Smooth muscle cell (in vitro differentiated cells): ENCODE measurements around the gene INO80C. TPM values are rescaled to one million over a fixed set of nuclear protein-coding genes. Genes with fewer than 3 reads are reported as not detected.

Source experiments
- DNase-seq: peaks from one replicate; lab custom pipeline; 2025; ENCODE audit not compliant: unreplicated experiment; lab: John Stamatoyannopoulos, UW
- H2AFZ ChIP-seq: fragments of 200-600 bp; sonication (generic); 2 replicates; pipeline ENCODE4 v1.6.0; 2016; ENCODE audit warnings: antibody characterized with exemption, low read depth, mild to moderate bottlenecking
- H3F3A ChIP-seq: fragments of 200-600 bp; sonication (generic); 2 replicates; pipeline ENCODE4 v1.6.0; 2017; ENCODE audit warnings: antibody characterized with exemption, low read depth
- H3K27ac ChIP-seq: fragments of 200-600 bp; sonication (generic); 2 replicates; pipeline ENCODE4 v1.5.1; 2016; ENCODE audit warnings: low read depth, mild to moderate bottlenecking
- H3K27me3 ChIP-seq: fragments of 200-600 bp; sonication (generic); 2 replicates; pipeline ENCODE4 v1.6.1; 2016; ENCODE audit warnings: low read depth, mild to moderate bottlenecking
- H3K36me3 ChIP-seq: fragments of 200-600 bp; sonication (generic); 2 replicates; pipeline ENCODE4 v1.5.1; 2016; ENCODE audit warnings: low read depth
- H3K4me1 ChIP-seq: fragments of 200-600 bp; sonication (generic); 2 replicates; pipeline ENCODE4 v1.5.1; 2016; ENCODE audit warnings: low read depth
- H3K4me2 ChIP-seq: fragments of 200-600 bp; sonication (generic); 2 replicates; pipeline ENCODE4 v1.6.0; 2016; ENCODE audit warnings: mild to moderate bottlenecking
- H3K4me3 ChIP-seq: fragments of 200-600 bp; sonication (generic); 2 replicates; pipeline ENCODE4 v1.5.1; 2016; ENCODE audit warnings: mild to moderate bottlenecking
- H3K79me2 ChIP-seq: fragments of 200-600 bp; sonication (generic); 2 replicates; pipeline ENCODE4 v1.6.0; 2016; ENCODE audit warnings: low read depth, mild to moderate bottlenecking
- H3K9ac ChIP-seq: fragments of 200-600 bp; sonication (generic); 2 replicates; pipeline ENCODE4 v1.6.0; 2016; ENCODE audit warnings: low read depth
- H3K9me3 ChIP-seq: fragments of 200-600 bp; sonication (generic); replicated peaks from 2 replicates; pipeline ENCODE4 v1.5.1; 2016; ENCODE audit warnings: low read depth
- H4K20me1 ChIP-seq: fragments of 200-600 bp; sonication (generic); 2 replicates; pipeline ENCODE4 v1.6.0; 2016; ENCODE audit warnings: low read depth
- CTCF ChIP-seq: fragments of 200-600 bp; sonication (generic); IDR thresholded peaks from 2 replicates; pipeline ENCODE4 v1.5.1; 2017; ENCODE audit warnings: borderline replicate concordance, mild to moderate bottlenecking, antibody characterized with exemption; ENCODE audit not compliant: insufficient read depth, poor library complexity, severe bottlenecking
- WGBS: methylation state at CpG from one replicate; pipeline ENCODE4 v1.1.7; 2016; ENCODE audit warnings: low lambda C conversion rate; 5-methylcytosine and 5-hydroxymethylcytosine counted together
- polyA plus RNA-seq: library from polyadenylated mRNA; unstranded; fragments of >200 nt; fragmentation: Nextera tagmentation; extraction: Ambion mirVana; gene quantifications from 2 replicates; pipeline ENCODE4 v1.2.1, GENCODE V29; 2016
- total RNA-seq: library from RNA; depleted of rRNA; stranded (reverse); fragments of >200 nt; gene quantifications from 2 replicates; pipeline ENCODE4 v1.2.3, GENCODE V29; 2014

Gene INO80C
- total and polyA plus RNA-seq, 2 experiments from 2014 or later = 6.8 to 13.9 TPM

DNA sequence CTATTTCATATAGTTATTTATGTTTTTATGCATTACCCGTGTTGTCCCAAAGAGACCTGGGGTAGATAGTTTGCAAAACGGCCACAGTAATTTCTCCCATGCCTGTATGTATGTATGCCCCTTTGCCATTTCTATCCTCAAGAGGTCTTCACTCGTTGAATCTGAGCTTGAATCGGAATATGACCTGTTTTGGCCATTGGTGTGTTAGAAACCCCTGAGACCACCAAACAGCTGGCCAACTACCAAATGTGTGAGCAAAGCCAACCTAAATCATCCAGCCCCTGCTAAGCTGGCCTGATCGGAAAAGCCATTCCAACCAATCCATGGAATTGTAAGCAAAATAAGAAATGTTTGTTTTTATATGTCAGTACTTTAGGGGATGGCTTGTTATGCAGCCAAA lies 23.4 kb upstream of the INO80C start:
- H3K36me3 ChIP-seq = no peaks in the 10 kb centered on the region
- H3K9me3 ChIP-seq = no peaks in the 10 kb centered on the region
- no peak for DNase-seq
- no peak for TF ChIP-seq CTCF
- H3K27ac ChIP-seq = no peak overlapping the region
- no peaks in the 10 kb centered on the region for H3K27me3 ChIP-seq
- no peak overlapping the region for H3K9ac ChIP-seq
- H3K4me2 ChIP-seq = no peak overlapping the region
- peaks cover 9% of the 10 kb centered on the region for H3F3A ChIP-seq
- H2AFZ ChIP-seq = no peak overlapping the region
- no peaks in the 10 kb centered on the region for H3K79me2 ChIP-seq
- H3K4me1 ChIP-seq = peaks cover 1% of the 10 kb centered on the region
- no peaks in the 10 kb centered on the region for H4K20me1 ChIP-seq
- WGBS = 97% methylated on average over 5 of the region's 5 CpGs
- no peak overlapping the region for H3K4me3 ChIP-seq

GRCh38 chr18:35519148-35519899 lies 21.6 kb upstream of the INO80C start:
- TF ChIP-seq CTCF = no peak
- no peak for DNase-seq
- Histone ChIP-seq H3K9me3 (no peaks in the 10 kb centered on the region), H3K27ac (no peak overlapping the region), H3K36me3 (no peaks in the 10 kb centered on the region), H3K27me3 (no peaks in the 10 kb centered on the region), H2AFZ (no peak overlapping the region), H4K20me1 (no peaks in the 10 kb centered on the region), H3K4me3 (no peak overlapping the region), H3F3A (peaks cover 9% of the 10 kb centered on the region), H3K79me2 (no peaks in the 10 kb centered on the region), H3K4me1 (peaks cover 9% of the 10 kb centered on the region), H3K9ac (no peak overlapping the region), H3K4me2 (no peak overlapping the region)
- WGBS = 82% methylated on average over 7 of the region's 7 CpGs

DNA sequence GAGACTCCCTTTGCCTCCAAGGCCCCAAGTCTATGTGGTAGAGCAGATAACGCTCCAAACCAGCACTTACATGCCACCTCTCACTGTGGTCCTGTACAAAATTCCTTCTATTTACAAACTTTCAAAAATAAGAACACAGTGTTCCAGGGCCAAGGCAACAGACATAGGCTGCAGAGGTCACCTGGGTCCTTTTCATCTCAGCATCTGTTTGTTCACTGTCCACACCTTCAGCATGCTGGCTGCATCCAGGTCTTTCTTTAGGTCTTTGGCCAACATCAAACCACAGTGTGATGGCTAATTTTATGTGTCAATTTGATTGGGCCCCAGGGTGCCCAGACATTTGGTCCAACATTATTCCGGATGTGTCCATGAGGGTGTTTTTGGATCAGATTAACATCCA lies 20.0 kb upstream of the INO80C start:
- H3K27me3 ChIP-seq = no peaks in the 10 kb centered on the region
- H3K9me3 ChIP-seq = no peaks in the 10 kb centered on the region
- H3K4me1 ChIP-seq = peaks cover 12% of the 10 kb centered on the region
- WGBS = 98% methylated on average over 2 of the region's 2 CpGs
- no peaks in the 10 kb centered on the region for H3K36me3 ChIP-seq
- no peak for TF ChIP-seq CTCF
- H3K4me3 ChIP-seq = no peak overlapping the region
- H3K4me2 ChIP-seq = no peak overlapping the region
- no peak overlapping the region for H3K27ac ChIP-seq
- H3K9ac ChIP-seq = no peak overlapping the region
- H4K20me1 ChIP-seq = no peaks in the 10 kb centered on the region
- no peak for DNase-seq
- H2AFZ ChIP-seq = no peak overlapping the region
- H3F3A ChIP-seq = peaks cover 9% of the 10 kb centered on the region
- no peaks in the 10 kb centered on the region for H3K79me2 ChIP-seq

DNA sequence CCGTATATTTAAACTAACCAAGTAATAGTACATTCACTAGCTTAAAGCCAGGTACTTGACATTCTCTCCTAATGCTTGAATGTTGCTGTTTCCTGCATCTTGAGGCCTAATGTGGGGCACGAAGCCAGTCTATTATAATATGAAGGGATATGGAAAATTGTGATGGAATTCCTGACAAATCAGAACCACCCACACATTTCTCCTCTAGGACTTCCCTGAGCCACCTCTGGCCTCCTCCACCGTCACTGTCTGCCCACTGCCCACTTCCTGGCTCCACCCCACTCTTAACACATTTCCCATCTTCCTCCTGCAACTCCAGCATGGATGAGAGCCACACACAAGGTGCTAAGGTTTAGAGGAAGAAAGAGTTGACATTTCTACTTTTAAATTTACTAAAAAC lies 19.0 kb upstream of the INO80C start:
- Histone ChIP-seq H3K27ac (no peak overlapping the region), H3F3A (peaks cover 9% of the 10 kb centered on the region), H4K20me1 (no peaks in the 10 kb centered on the region), H3K9me3 (no peaks in the 10 kb centered on the region), H3K36me3 (no peaks in the 10 kb centered on the region), H3K4me1 (peaks cover 12% of the 10 kb centered on the region), H3K79me2 (no peaks in the 10 kb centered on the region), H2AFZ (no peak overlapping the region), H3K4me3 (no peak overlapping the region), H3K27me3 (no peaks in the 10 kb centered on the region), H3K9ac (no peak overlapping the region), H3K4me2 (no peak overlapping the region)
- DNase-seq = no peak
- no peak for TF ChIP-seq CTCF
- 65% methylated on average over 3 of the region's 3 CpGs for WGBS
